ENCODE data around the gene ADAMTSL1. TPM values are rescaled to one million over a fixed set of nuclear protein-coding genes. Genes with fewer than 3 reads are reported as not detected.

ADAMTSL1 gene
- polyA plus RNA-seq, 10 donors, result 10.8 to 27.8 (median 16.3) TPM

- DNase-seq, result no peak
Observed at GRCh38 chr9:18499980-18500379, 26.0 kb downstream of the ADAMTSL1 start.

- DNase-seq, result no peak
Observed at GRCh38 chr9:18500451-18500850, 26.5 kb downstream of the ADAMTSL1 start.

- no peak for DNase-seq
Observed at GRCh38 chr9:18501949-18502348, 28.0 kb downstream of the ADAMTSL1 start.

- no peak for DNase-seq
Observed at GRCh38 chr9:18502546-18502945, 28.6 kb downstream of the ADAMTSL1 start.

GRCh38 chr9:18504707-18505106 is 30.8 kb downstream of the ADAMTSL1 start:
- no peak for DNase-seq

- DNase-seq, result no peak
Observed at GRCh38 chr9:18507151-18507550, 33.2 kb downstream of the ADAMTSL1 start.

- DNase-seq, result no peak
Observed at GRCh38 chr9:18516514-18516913, 42.6 kb downstream of the ADAMTSL1 start.

- peak; percentile 45 to 87 (median 49) for DNase-seq
Observed at GRCh38 chr9:18516965-18517364, 43.0 kb downstream of the ADAMTSL1 start.

GRCh38 chr9:18520416-18521047 is 46.6 kb downstream of the ADAMTSL1 start:
- DNase-seq, result peak in 2 of 3 donors; percentile 28 to 72

- no peak for DNase-seq
Observed at GRCh38 chr9:18526685-18527084, 52.7 kb downstream of the ADAMTSL1 start.

- no peak for DNase-seq
Observed at GRCh38 chr9:18531136-18532065, 57.4 kb downstream of the ADAMTSL1 start.

- DNase-seq, result no peak
Observed at GRCh38 chr9:18534611-18535010, 60.7 kb downstream of the ADAMTSL1 start.

- DNase-seq, result no peak
Observed at GRCh38 chr9:18536554-18536953, 62.6 kb downstream of the ADAMTSL1 start.

- no peak for DNase-seq
Observed at GRCh38 chr9:18539203-18539693, 65.3 kb downstream of the ADAMTSL1 start.

GRCh38 chr9:18542837-18543405 is 69.0 kb downstream of the ADAMTSL1 start:
- peak in 1 of 3 donors; percentile 66 for DNase-seq

GRCh38 chr9:18543406-18544192 is 69.6 kb downstream of the ADAMTSL1 start:
- DNase-seq, result peak in 2 of 3 donors; percentile 42 to 86

- DNase-seq, result no peak
Observed at GRCh38 chr9:18544456-18544855, 70.5 kb downstream of the ADAMTSL1 start.

GRCh38 chr9:18545636-18546360 is 71.8 kb downstream of the ADAMTSL1 start:
- no peak for DNase-seq

GRCh38 chr9:18548456-18548855 is 74.5 kb downstream of the ADAMTSL1 start:
- DNase-seq, result no peak

GRCh38 chr9:18549772-18550171 is 75.8 kb downstream of the ADAMTSL1 start:
- no peak for DNase-seq

GRCh38 chr9:18550286-18550685 is 76.3 kb downstream of the ADAMTSL1 start:
- DNase-seq, result no peak
